ENCODE measurements around the gene SDHA. TPM values are rescaled to one million over a fixed set of nuclear protein-coding genes. Genes with fewer than 3 reads are reported as not detected.

SDHA gene
- total and polyA plus RNA-seq, 2 of the 13 experiments (the other 11 are each of a cell fraction or from before 2014, with no cell fraction given): 185 to 240 TPM

GRCh38 chr5:188488-189481, 29.3 kb upstream of the SDHA start (continued):
- no peak for TF ChIP-seq CREB3 (CRISPR knock-in tag; IDR thresholded peaks at IDR 0.05)
- TF ChIP-seq REXO4 (CRISPR knock-in tag; IDR thresholded peaks at IDR 0.05; ENCODE audit: borderline replicate concordance): no peak
- TF ChIP-seq MATR3 (CRISPR knock-in tag; IDR thresholded peaks at IDR 0.05): no peak
- no peak for TF ChIP-seq ZNF33A (CRISPR knock-in tag; IDR thresholded peaks at IDR 0.05; ENCODE audit: borderline replicate concordance)
- TF ChIP-seq REL (CRISPR knock-in tag; conservative IDR thresholded peaks at IDR 0.05): no peak
- no peak for TF ChIP-seq KLF12 (CRISPR knock-in tag; IDR thresholded peaks at IDR 0.05; ENCODE audit: borderline replicate concordance)
- TF ChIP-seq MXD3 (CRISPR knock-in tag; IDR thresholded peaks at IDR 0.05): no peak
- no peak for TF ChIP-seq ZFAT (CRISPR knock-in tag; conservative IDR thresholded peaks at IDR 0.05)
- TF ChIP-seq, protein P1, sequence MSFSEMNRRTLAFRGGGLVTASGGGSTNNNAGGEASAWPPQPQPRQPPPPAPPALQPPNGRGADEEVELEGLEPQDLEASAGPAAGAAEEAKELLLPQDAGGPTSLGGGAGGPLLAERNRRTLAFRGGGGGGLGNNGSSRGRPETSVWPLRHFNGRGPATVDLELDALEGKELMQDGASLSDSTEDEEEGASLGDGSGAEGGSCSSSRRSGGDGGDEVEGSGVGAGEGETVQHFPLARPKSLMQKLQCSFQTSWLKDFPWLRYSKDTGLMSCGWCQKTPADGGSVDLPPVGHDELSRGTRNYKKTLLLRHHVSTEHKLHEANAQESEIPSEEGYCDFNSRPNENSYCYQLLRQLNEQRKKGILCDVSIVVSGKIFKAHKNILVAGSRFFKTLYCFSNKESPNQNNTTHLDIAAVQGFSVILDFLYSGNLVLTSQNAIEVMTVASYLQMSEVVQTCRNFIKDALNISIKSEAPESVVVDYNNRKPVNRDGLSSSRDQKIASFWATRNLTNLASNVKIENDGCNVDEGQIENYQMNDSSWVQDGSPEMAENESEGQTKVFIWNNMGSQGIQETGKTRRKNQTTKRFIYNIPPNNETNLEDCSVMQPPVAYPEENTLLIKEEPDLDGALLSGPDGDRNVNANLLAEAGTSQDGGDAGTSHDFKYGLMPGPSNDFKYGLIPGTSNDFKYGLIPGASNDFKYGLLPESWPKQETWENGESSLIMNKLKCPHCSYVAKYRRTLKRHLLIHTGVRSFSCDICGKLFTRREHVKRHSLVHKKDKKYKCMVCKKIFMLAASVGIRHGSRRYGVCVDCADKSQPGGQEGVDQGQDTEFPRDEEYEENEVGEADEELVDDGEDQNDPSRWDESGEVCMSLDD (CRISPR knock-in tag; IDR thresholded peaks at IDR 0.05; ENCODE audit: borderline replicate concordance): no peak
- TF ChIP-seq KDM3A (CRISPR knock-in tag; IDR thresholded peaks at IDR 0.05; ENCODE audit: low read depth): no peak
- TF ChIP-seq JUND (CRISPR knock-in tag; IDR thresholded peaks at IDR 0.05): no peak
- TF ChIP-seq NFE2L1 (CRISPR knock-in tag; IDR thresholded peaks at IDR 0.05; ENCODE audit: borderline replicate concordance): no peak
- no peak for TF ChIP-seq ZNF432 (CRISPR knock-in tag; IDR thresholded peaks at IDR 0.05; ENCODE audit: borderline replicate concordance)
- TF ChIP-seq, protein P2, sequence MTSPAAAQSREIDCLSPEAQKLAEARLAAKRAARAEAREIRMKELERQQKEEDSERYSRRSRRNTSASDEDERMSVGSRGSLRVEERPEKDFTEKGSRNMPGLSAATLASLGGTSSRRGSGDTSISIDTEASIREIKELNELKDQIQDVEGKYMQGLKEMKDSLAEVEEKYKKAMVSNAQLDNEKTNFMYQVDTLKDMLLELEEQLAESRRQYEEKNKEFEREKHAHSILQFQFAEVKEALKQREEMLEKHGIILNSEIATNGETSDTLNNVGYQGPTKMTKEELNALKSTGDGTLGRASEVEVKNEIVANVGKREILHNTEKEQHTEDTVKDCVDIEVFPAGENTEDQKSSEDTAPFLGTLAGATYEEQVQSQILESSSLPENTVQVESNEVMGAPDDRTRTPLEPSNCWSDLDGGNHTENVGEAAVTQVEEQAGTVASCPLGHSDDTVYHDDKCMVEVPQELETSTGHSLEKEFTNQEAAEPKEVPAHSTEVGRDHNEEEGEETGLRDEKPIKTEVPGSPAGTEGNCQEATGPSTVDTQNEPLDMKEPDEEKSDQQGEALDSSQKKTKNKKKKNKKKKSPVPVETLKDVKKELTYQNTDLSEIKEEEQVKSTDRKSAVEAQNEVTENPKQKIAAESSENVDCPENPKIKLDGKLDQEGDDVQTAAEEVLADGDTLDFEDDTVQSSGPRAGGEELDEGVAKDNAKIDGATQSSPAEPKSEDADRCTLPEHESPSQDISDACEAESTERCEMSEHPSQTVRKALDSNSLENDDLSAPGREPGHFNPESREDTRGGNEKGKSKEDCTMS (CRISPR knock-in tag; conservative IDR thresholded peaks at IDR 0.05): no peak
- 0 out of 2 replicates have a peak, but pooled peaks have one; percentile 27 for TF ChIP-seq ZNF619 (CRISPR knock-in tag; IDR thresholded peaks at IDR 0.05)
- no peak for TF ChIP-seq ZNF160 (CRISPR knock-in tag; IDR thresholded peaks at IDR 0.05)
- no peak for TF ChIP-seq ZZZ3 (CRISPR knock-in tag; IDR thresholded peaks at IDR 0.05; ENCODE audit: borderline replicate concordance)
- peak; percentile 55; the same call in 1 of the 2 replicates for TF ChIP-seq YEATS2 (CRISPR knock-in tag; IDR thresholded peaks at IDR 0.05; ENCODE audit: borderline replicate concordance)
- no peak for TF ChIP-seq SKI (IDR thresholded peaks at IDR 0.05; ENCODE audit: partially characterized antibody)
- no peak for TF ChIP-seq STAT5B (CRISPR knock-in tag; IDR thresholded peaks at IDR 0.05)
- TF ChIP-seq ZNF850 (CRISPR knock-in tag; conservative IDR thresholded peaks at IDR 0.05): no peak
- TF ChIP-seq GTF3A (CRISPR knock-in tag; conservative IDR thresholded peaks at IDR 0.05): no peak
- no peak for TF ChIP-seq NCOA5 (CRISPR knock-in tag; IDR thresholded peaks at IDR 0.05)
- TF ChIP-seq CEBPG (CRISPR knock-in tag; IDR thresholded peaks at IDR 0.05): no peak
